SIG-M5 treated with dmso at 0.1 percent for 504 hours (cell line): ENCODE results near the gene SUCLA2.
"Not testable (repeated sequence)": the region's sequence is repeated elsewhere in the genome, so short reads cannot be mapped to it uniquely, and the experiment has no call there.

Experiments used
- DNase-seq: peaks from one replicate; lab custom pipeline; 2025; ENCODE audit not compliant: unreplicated experiment; lab: John Stamatoyannopoulos, UW

SUCLA2 gene

DNA sequence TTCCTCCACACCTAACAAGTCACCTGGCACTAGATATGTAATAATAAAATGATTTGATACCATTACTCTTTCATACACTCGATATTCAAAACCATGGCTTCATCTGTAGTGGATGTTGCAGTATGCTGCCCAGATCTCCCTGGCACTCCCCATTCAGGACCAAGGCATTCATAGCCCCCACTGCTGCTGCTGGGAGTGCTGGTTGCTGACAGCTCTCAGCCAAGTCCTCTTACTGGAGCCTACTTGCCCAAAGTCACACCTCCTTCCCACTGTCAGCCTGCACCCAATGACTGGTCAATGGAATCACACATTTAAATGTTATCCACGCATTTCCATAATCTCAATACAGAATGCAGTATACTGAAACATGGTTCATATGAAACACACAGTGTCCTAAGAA lies 3.7 kb downstream of the SUCLA2 start:
- DNase-seq, result no peak

DNA sequence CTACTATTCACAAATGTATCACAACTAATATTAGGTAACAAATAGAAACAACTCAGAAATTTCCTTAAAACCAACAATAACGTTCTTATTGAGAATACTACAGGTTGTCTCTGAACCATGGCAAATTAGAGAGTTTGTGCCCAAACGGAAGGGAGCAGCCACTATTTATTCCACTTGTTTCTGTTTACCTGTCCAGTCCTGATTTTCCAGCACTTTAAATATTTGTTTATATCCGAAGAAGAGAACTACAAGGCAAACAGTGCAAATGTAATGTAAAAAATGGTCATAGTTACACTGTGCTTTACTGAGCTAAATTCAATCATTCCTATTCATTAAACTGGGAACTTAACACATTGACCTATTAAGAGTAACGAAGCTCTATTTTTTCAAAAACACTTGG lies 9.2 kb downstream of the SUCLA2 start:
- DNase-seq, result no peak

DNA sequence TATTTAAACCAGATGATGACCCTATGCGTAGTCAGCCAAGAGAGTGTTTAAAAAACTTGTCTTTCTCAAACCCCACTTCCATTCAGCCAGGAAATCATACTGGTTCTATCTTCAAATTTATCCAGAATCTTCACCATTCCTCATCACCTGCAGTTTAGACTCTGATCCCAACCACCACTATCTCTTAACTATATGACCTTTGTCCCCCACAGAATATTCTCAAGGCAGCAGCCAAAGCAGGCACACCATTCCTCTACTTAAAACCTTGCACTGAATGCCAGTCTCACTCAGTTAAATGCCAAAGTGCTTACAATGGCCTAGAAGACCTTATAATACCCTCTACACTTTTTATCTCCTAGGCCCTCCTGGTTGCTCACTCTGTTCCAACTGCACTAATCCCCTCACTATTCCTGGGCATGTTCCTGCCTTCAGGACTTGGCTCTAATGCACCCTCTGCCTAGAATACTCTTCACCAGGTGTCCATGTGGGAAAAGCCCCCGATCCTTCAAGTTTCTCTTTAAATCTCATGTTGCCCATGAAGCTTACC lies 10.1 kb downstream of the SUCLA2 start:
- DNase-seq, result no peak

- DNase-seq, result no peak
Observed at GRCh38 chr13:47990427-47990826, 10.6 kb downstream of the SUCLA2 start.

DNA sequence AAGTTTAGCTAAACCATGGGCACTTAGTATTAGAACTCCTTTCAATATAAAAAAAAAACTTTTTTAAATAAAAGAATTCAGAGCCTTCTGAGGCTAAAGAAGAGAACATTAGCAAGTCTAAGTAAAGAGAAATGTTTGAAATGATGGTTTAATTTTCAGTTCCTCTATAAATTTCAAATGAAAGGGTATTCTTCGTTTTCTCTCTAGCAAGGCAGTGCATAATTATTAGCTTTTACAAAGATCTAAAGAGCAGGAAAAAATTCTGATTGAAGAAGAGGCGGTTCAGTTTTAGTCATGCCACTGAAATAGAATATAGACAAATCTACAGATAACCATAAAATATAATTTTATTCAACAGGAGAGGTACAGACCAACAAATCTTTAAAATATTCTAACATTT lies 18.0 kb downstream of the SUCLA2 start:
- no peak for DNase-seq

- DNase-seq, result no peak
Observed at GRCh38 chr13:47976325-47976724, 24.7 kb downstream of the SUCLA2 start.

GRCh38 chr13:47964863-47965262 lies 36.2 kb downstream of the SUCLA2 start:
- no peak for DNase-seq

- DNase-seq, result no peak
Observed at GRCh38 chr13:47962237-47962636, 38.8 kb downstream of the SUCLA2 start.

DNA sequence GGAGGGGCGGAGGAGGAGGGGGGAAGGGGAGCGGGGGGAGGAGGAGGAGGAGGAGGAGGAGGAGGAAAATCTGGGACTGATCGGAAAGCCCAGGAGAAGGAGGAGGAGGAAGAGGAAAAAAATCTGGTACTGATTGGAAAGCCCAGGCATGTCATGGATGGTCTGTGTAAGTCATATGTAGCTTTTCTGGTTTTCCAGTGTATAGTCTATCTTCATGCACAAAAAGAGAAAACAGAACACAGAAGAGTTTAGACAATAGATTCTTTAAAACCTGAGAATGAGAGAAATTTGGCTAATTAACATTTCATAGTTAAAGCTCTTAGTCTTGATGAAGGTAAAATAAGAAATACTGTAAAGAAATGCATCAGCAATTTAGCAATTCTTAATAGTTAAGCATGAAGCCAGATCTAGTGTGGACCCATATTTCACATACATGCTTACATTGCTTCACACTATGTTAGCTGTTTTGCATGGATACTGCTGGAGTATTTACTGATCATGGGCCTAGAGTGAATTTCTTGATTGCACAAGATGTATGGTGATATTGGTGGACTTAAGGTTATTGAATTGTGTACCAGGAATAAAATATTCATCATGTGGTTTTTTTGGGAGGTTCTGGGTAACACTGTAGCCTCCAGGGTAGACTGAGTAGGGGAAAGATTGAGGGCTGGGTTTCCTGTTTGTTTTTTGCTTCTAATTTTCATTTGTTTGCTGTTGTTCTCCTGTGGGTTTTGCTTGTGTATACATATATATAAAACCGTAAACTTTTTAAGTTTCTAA lies 41.4 kb downstream of the SUCLA2 start:
- DNase-seq, result no peak

GRCh38 chr13:47957073-47957472 lies 44.0 kb downstream of the SUCLA2 start:
- no peak for DNase-seq

GRCh38 chr13:47955836-47956235 lies 45.2 kb downstream of the SUCLA2 start:
- DNase-seq, result no peak

- no peak for DNase-seq
Observed at GRCh38 chr13:47949799-47950198, 51.3 kb downstream of the SUCLA2 start.

GRCh38 chr13:47945738-47946137 lies 55.3 kb downstream of the SUCLA2 start:
- DNase-seq, result no peak

DNA sequence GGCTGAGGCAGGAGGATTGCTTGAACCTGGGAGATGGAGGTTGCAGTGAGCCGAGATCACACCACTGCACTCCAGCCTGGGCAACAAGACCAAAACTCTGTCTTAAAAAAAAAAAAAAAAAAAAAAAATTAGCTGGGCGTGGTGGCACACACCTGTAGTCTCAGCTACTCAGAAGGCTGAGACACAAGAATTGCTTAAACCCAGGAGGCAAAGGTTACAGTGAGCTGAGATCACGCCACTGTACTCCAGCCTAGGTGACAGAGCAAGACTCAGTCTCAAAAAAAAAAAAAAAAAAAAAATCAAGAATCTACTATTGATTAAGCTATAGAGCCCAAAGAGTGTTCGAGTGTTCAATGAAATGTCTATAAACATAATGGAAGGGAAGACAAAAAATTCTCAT lies 55.9 kb downstream of the SUCLA2 start:
- DNase-seq, result not testable (repeated sequence)

GRCh38 chr13:47934371-47934770 lies 66.7 kb downstream of the SUCLA2 start:
- no peak for DNase-seq

- peak; percentile 57 for DNase-seq
Observed at GRCh38 chr13:47932950-47933923, 67.8 kb downstream of the SUCLA2 start.

- no peak for DNase-seq
Observed at GRCh38 chr13:47930649-47931165, 70.4 kb downstream of the SUCLA2 start.

DNA sequence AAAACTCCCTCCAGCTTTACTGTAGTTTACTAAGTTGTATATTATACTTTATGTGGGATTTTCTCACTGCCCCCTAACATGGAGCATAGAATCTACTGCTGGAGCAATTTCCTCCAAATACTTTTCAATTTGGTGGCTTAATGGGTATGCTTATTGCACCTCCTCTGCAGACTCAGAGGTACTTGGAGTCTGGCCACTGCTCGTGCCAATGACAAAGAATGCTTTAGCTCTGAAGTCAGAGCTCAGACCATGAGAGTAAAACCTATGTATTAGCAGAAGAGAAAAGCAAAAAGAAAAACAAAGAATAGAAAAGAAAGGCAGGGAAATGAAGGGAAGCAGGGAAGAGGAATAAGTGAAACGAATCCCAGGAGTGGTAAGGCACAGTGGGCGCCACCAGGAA lies 71.9 kb downstream of the SUCLA2 start:
- no peak for DNase-seq

DNA sequence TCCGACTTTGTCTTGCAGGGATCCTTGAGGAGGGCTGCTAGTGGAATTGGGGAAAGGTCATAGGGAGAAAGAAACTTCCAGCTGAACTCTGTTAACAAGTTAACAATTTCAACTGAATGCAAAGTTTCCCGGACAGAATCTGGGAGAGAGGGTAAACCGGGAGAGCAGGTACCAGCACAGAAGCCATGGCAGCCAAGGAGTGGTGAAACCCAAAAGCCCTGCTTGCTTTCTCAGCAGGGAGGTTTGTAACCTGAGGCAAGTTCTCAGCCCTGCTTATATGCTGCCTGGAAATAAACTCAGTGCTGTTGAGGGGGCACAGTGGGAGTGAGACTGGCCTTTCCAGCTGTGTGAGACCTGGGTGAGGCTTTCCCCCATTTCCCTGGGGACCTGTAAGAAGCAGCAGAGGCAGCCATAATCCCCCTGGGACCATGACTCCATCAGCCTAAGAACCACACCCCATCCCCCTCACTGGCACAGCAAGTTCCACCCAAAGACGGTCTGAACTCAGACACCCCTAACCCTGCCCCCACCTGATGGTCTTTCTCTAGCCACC lies 84.0 kb downstream of the SUCLA2 start:
- DNase-seq, result no peak

- DNase-seq, result no peak
Observed at GRCh38 chr13:47908197-47908902, 92.7 kb downstream of the SUCLA2 start.

DNA sequence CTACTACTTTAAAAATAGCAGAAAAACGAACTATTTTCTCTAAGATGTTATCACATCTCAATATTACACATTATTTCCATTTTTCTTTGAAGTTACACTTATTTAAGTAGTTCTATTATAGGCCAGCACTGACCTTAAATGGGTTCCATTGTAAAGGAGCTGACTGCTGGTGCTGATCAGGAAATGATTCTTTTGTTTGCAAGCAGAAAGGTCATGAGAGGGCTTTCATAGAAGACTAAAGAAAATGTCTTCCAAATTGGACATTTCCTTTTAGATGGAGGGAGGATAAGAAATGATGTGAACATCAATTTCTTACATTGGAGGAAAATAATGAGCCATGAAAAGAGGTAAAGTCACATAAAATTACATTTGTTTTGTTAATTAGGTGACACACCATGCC lies 96.2 kb downstream of the SUCLA2 start:
- no peak for DNase-seq
